ENCODE data around the gene SOX14.

The SOX14 gene

DNA sequence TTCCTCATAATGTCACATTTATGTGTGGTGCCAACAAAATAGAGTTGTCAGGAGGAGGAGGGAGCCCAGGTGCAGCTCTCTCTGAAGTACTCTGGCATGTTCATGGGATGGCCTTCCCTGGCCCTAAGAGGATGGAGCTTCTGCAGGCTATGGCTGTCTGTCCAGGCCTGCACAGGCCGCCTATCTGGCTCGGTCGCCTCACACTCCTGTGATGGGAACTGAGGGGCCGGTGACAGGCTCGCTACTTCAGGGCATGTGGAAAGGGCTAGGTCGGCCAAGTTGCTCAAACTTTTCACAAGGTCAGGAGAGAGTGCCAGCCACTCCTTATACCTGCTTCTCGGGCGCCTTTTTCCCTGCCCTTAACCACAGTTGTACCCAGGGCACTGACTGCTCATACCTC, 51.1 kb downstream of the SOX14 start:
- Histone ChIP-seq H3K79me2 (ENCODE audit: insufficient read depth, low read length) (no peaks in the 10 kb centered on the region), H3K27me3 (ENCODE audit: insufficient read depth, low read length, poor library complexity) (peaks cover 2% of the 10 kb centered on the region), H3K9ac (ENCODE audit: low read depth, low read length) (no peak overlapping the region), H2AFZ (ENCODE audit: low read depth, low read length) (no peak overlapping the region), H3K4me1 (ENCODE audit: insufficient read depth, low read length) (no peaks in the 10 kb centered on the region), H3K4me2 (ENCODE audit: insufficient read depth, low read length) (no peak overlapping the region), H3K27ac (ENCODE audit: low read length) (no peak overlapping the region), H3K36me3 (ENCODE audit: insufficient read depth, low read length) (no peaks in the 10 kb centered on the region), H4K20me1 (ENCODE audit: insufficient read depth, low read length) (no peaks in the 10 kb centered on the region), H3K4me3 (ENCODE audit: low read depth in 1 of 2, low read length in 2 of 2) (no peak overlapping the region), H3K9me3 (ENCODE audit: insufficient read depth, low read length, severe bottlenecking) (no peaks in the 10 kb centered on the region)
- DNase-seq = no peak
- TF ChIP-seq, protein P1, sequence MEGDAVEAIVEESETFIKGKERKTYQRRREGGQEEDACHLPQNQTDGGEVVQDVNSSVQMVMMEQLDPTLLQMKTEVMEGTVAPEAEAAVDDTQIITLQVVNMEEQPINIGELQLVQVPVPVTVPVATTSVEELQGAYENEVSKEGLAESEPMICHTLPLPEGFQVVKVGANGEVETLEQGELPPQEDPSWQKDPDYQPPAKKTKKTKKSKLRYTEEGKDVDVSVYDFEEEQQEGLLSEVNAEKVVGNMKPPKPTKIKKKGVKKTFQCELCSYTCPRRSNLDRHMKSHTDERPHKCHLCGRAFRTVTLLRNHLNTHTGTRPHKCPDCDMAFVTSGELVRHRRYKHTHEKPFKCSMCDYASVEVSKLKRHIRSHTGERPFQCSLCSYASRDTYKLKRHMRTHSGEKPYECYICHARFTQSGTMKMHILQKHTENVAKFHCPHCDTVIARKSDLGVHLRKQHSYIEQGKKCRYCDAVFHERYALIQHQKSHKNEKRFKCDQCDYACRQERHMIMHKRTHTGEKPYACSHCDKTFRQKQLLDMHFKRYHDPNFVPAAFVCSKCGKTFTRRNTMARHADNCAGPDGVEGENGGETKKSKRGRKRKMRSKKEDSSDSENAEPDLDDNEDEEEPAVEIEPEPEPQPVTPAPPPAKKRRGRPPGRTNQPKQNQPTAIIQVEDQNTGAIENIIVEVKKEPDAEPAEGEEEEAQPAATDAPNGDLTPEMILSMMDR (IDR thresholded peaks at IDR 0.05; ENCODE audit: borderline replicate concordance, extremely low read depth, low read length, poor library complexity, severe bottlenecking) = no peak
- TF ChIP-seq EZH2 (IDR thresholded peaks at IDR 0.05; ENCODE audit: borderline replicate concordance, low read depth, low read length, severe bottlenecking) = no peak
- no peak for ATAC-seq (ENCODE audit: insufficient read depth, low read depth)
